IMR-90 (cell line): ENCODE measurements around the gene DYNC2H1. TPM values are rescaled to one million over a fixed set of nuclear protein-coding genes. Genes with fewer than 3 reads are reported as not detected.

ENCODE experiments used
- ATAC-seq: fragments of 200-7000 bp; cut with Tn5 transposase; 2 replicates; pipeline ENCODE4 v1.9.1; 2020; ENCODE audit warnings: low read depth, mild to moderate bottlenecking, moderate library complexity
- BruUV-seq: library from RNA; stranded (reverse); fragments of 400-500 nt; replicated peaks from 2 replicates; lab custom pipeline; 2021; lab: Mats Ljungman, UMichigan
- CTCF ChIA-PET: fragments of 300-600 bp; formaldehyde crosslinking; extraction: SDS; loops from one replicate; lab custom pipeline; 2021; ENCODE audit warnings: antibody characterized with exemption; lab: Yijun Ruan, JAX
- POLR2A ChIA-PET: fragments of 300-600 bp; sonication (Branson Sonifier 250); formaldehyde crosslinking; loops from one replicate; lab custom pipeline; 2022; ENCODE audit warnings: antibody characterized with exemption; ENCODE audit not compliant: unreplicated experiment; lab: Charles Lee
- DNase-seq: peaks from one replicate; pipeline ENCODE4 v3.0.0; 2013
- H2AFZ ChIP-seq: replicated peaks from 2 replicates; pipeline ENCODE3; 2013; ENCODE audit warnings: low read length, mild to moderate bottlenecking; ENCODE audit not compliant: poor library complexity
- H2AK5ac ChIP-seq: 2 replicates; pipeline ENCODE4 v1.6.1; 2013; ENCODE audit warnings: low read depth, low read length, inconsistent platforms
- H2AK9ac ChIP-seq: replicated peaks from 2 replicates; pipeline ENCODE3; 2013; ENCODE audit warnings: mild to moderate bottlenecking, low read depth, low read length, moderate library complexity; ENCODE audit not compliant: poor library complexity
- H2BK120ac ChIP-seq: 2 replicates; pipeline ENCODE4 v1.6.1; 2013; ENCODE audit warnings: low read depth, low read length, inconsistent platforms
- H2BK15ac ChIP-seq: 3 replicates; pipeline ENCODE4 v1.6.1; 2013; ENCODE audit warnings: low read depth, low read length, inconsistent platforms
- H2BK20ac ChIP-seq: 2 replicates; pipeline ENCODE4 v1.6.1; 2013; ENCODE audit warnings: low read depth, mild to moderate bottlenecking, inconsistent platforms, low read length, moderate library complexity
- H2BK5ac ChIP-seq: 2 replicates; pipeline ENCODE4 v1.6.1; 2013; ENCODE audit warnings: mild to moderate bottlenecking, low read depth, low read length, inconsistent platforms; ENCODE audit not compliant: poor library complexity, severe bottlenecking
- H3K14ac ChIP-seq: replicated peaks from 2 replicates; pipeline ENCODE4 v1.6.1; 2013; ENCODE audit warnings: low read depth, low read length, inconsistent platforms
- H3K18ac ChIP-seq: 2 replicates; pipeline ENCODE4 v1.6.1; 2013; ENCODE audit warnings: low read depth, low read length, control low read depth
- H3K23ac ChIP-seq: 2 replicates; pipeline ENCODE4 v1.6.1; 2013; ENCODE audit warnings: low read depth, low read length, inconsistent platforms
- H3K27ac ChIP-seq: 2 replicates; pipeline ENCODE4 v1.5.1; 2013; ENCODE audit warnings: mild to moderate bottlenecking, control low read depth, low read length; ENCODE audit not compliant: insufficient read depth
- H3K27me3 ChIP-seq: 2 replicates; pipeline ENCODE4 v1.6.1; 2013; ENCODE audit warnings: low read length; ENCODE audit not compliant: control insufficient read depth, insufficient read depth
- H3K36me3 ChIP-seq: 2 replicates; pipeline ENCODE4 v1.6.1; 2013; ENCODE audit warnings: low read length, mixed read lengths; ENCODE audit not compliant: control insufficient read depth, insufficient read depth
- H3K4ac ChIP-seq: 2 replicates; pipeline ENCODE4 v1.6.1; 2013; ENCODE audit warnings: low read depth, low read length, inconsistent platforms
- H3K4me1 ChIP-seq: 2 replicates; pipeline ENCODE4 v1.6.1; 2013; ENCODE audit warnings: low read length, mixed read lengths; ENCODE audit not compliant: control insufficient read depth, insufficient read depth
- H3K4me2 ChIP-seq: 2 replicates; pipeline ENCODE4 v1.6.1; 2013; ENCODE audit warnings: low read depth, mild to moderate bottlenecking, control low read depth, low read length, moderate library complexity
- H3K4me3 ChIP-seq: 2 replicates; pipeline ENCODE4 v1.5.1; 2013; ENCODE audit warnings: low read depth, mild to moderate bottlenecking, control low read depth, low read length, moderate library complexity; ENCODE audit not compliant: insufficient read depth
- H3K56ac ChIP-seq: 2 replicates; pipeline ENCODE4 v1.6.1; 2013; ENCODE audit warnings: low read length, inconsistent platforms; ENCODE audit not compliant: insufficient read depth; ENCODE audit errors: extremely low read depth
- H3K79me1 ChIP-seq, 2 experiments: 2 replicates each; pipeline ENCODE4 v1.6.1; 2013; ENCODE audit warnings: low read length in 2 of 2, inconsistent platforms in 1 of 2, low read depth in 1 of 2
- H3K9ac ChIP-seq: 2 replicates; pipeline ENCODE4 v1.6.1; 2013; ENCODE audit warnings: low read depth, low read length, control low read depth
- H3K9me1 ChIP-seq: 2 replicates; pipeline ENCODE4 v1.6.1; 2013; ENCODE audit warnings: low read length, inconsistent platforms; ENCODE audit not compliant: insufficient read depth
- H3K9me3 ChIP-seq: 2 replicates; pipeline ENCODE4 v1.6.1; 2013; ENCODE audit warnings: low read length; ENCODE audit not compliant: control insufficient read depth, insufficient read depth
- H4K20me1 ChIP-seq: 2 replicates; pipeline ENCODE4 v1.6.1; 2013; ENCODE audit warnings: low read length, inconsistent platforms; ENCODE audit not compliant: insufficient read depth
- H4K5ac ChIP-seq: 2 replicates; pipeline ENCODE4 v1.6.1; 2013; ENCODE audit warnings: mild to moderate bottlenecking, low read depth, low read length, control low read depth
- H4K8ac ChIP-seq, 2 experiments: 2 replicates each; pipeline ENCODE4 v1.6.1; 2013; ENCODE audit warnings: low read depth in 2 of 2, low read length in 2 of 2, control low read depth in 1 of 2, inconsistent platforms in 1 of 2
- H4K91ac ChIP-seq: 2 replicates; pipeline ENCODE4 v1.6.1; 2013; ENCODE audit warnings: low read depth, low read length, inconsistent platforms; ENCODE audit not compliant: insufficient read depth
- BHLHE40 ChIP-seq: fragments of 150-350 bp; IDR thresholded peaks from 2 replicates; pipeline ENCODE4 v1.6.1; 2016; ENCODE audit warnings: mild to moderate bottlenecking, low read depth, low read length
- CEBPB ChIP-seq: IDR thresholded peaks from 2 replicates; pipeline ENCODE4 v1.6.1; 2012; ENCODE audit warnings: low read depth, low read length, improper control_type of control experiment
- CHD1 ChIP-seq: IDR thresholded peaks from 2 replicates; pipeline ENCODE4 v1.6.1; 2012; ENCODE audit warnings: low read depth, low read length, improper control_type of control experiment
- CTCF ChIP-seq: conservative IDR thresholded peaks from 2 replicates; pipeline ENCODE4 v1.5.1; 2012; ENCODE audit warnings: mild to moderate bottlenecking, low read depth, low read length, improper control_type of control experiment
- ELK1 ChIP-seq: fragments of 150-350 bp; IDR thresholded peaks from 2 replicates; pipeline ENCODE4 v1.6.1; 2016; ENCODE audit warnings: low read depth, mild to moderate bottlenecking, low read length, moderate library complexity, borderline replicate concordance
- FOS ChIP-seq: fragments of 150-350 bp; IDR thresholded peaks from 2 replicates; pipeline ENCODE4 v1.6.1; 2016; ENCODE audit warnings: low read depth, low read length
- MAFK ChIP-seq: IDR thresholded peaks from 2 replicates; pipeline ENCODE4 v1.6.1; 2012; ENCODE audit warnings: low read depth, low read length, improper control_type of control experiment
- MAZ ChIP-seq: IDR thresholded peaks from 2 replicates; pipeline ENCODE4 v1.6.1; 2012; ENCODE audit warnings: low read depth, mild to moderate bottlenecking, low read length, improper control_type of control experiment, moderate library complexity, borderline replicate concordance
- MXI1 ChIP-seq: IDR thresholded peaks from 2 replicates; pipeline ENCODE4 v1.6.1; 2012; ENCODE audit warnings: low read depth, mild to moderate bottlenecking, low read length, moderate library complexity, borderline replicate concordance
- POLR2A ChIP-seq: IDR thresholded peaks from 2 replicates; pipeline ENCODE4 v1.6.1; 2012; ENCODE audit warnings: mild to moderate bottlenecking, low read depth, low read length
- RAD21 ChIP-seq: IDR thresholded peaks from 2 replicates; pipeline ENCODE4 v1.6.1; 2012; ENCODE audit warnings: low read length, improper control_type of control experiment
- RCOR1 ChIP-seq: IDR thresholded peaks from 2 replicates; pipeline ENCODE4 v1.6.1; 2012; ENCODE audit warnings: mild to moderate bottlenecking, low read length, improper control_type of control experiment; ENCODE audit not compliant: insufficient replicate concordance
- RFX5 ChIP-seq: IDR thresholded peaks from 2 replicates; pipeline ENCODE4 v1.8.0; 2012; ENCODE audit warnings: low read depth, mild to moderate bottlenecking, low read length, moderate library complexity
- WGBS, 2 experiments: methylation state at CpG; one replicate each; pipeline versions ENCODE4 v1.1.5 to v1.1.7; 2013; ENCODE audit warnings: missing lambda C conversion rate in 2 of 2; ENCODE audit not compliant: insufficient read length in 1 of 2; ENCODE audit errors: extremely low coverage in 2 of 2; 5-methylcytosine and 5-hydroxymethylcytosine counted together
- dilution Hi-C: fragments of 300-500 bp; cut with HindIII; formaldehyde crosslinking; loops from one replicate; pipeline ENCODE4 v1.14.3; 2018; ENCODE audit warnings: low sequenced_read_pairs; ENCODE audit not compliant: unreplicated experiment
- in situ Hi-C: fragments of 300-500 bp; cut with MboI; formaldehyde crosslinking; loops from 3 replicates; pipeline ENCODE4 v1.14.3; 2019; ENCODE audit warnings: low sequenced_read_pairs, inconsistent platforms, mixed read lengths
- intact Hi-C: fragments of 100-400 bp; cut with micrococcal nuclease; formaldehyde crosslinking; loops from 2 replicates; pipeline ENCODE4 v1.10.0; 2022
- polyA plus RNA-seq, 3 experiments: library from polyadenylated mRNA; depleted of rRNA; stranded (reverse); fragments of >200 nt; gene quantifications; 2 replicates each; pipeline ENCODE4 v1.2.3, GENCODE V29; 2012; ENCODE audit warnings: low replicate concordance in 1 of 3
- total RNA-seq: library from RNA; depleted of rRNA; stranded (reverse); fragments of >200 nt; gene quantifications from 2 replicates; pipeline ENCODE4 v1.2.3, GENCODE V29; 2012
- TF ChIP-seq, protein P1 (sequence below): fragments of 150-350 bp; IDR thresholded peaks from 2 replicates; pipeline ENCODE4 v1.6.1; 2017; ENCODE audit warnings: mild to moderate bottlenecking, antibody characterized with exemption, low read length, low read depth

The DYNC2H1 gene
- total and polyA plus RNA-seq, 2 of the 4 experiments (the other 2 are of a cell fraction): 5.7 to 21.0 TPM

- Histone ChIP-seq H3K79me1 (no peaks in the 10 kb centered on the region), H3K23ac (no peak overlapping the region), H2BK15ac (no peak overlapping the region), H2AFZ (no peak overlapping the region), H4K5ac (no peak overlapping the region), H3K4me3 (no peak overlapping the region), H3K4me1 (no peaks in the 10 kb centered on the region), H3K9me1 (no peaks in the 10 kb centered on the region), H2BK120ac (no peak overlapping the region), H3K9me3 (peaks cover 4% of the 10 kb centered on the region; the same call in 1 of the 2 replicates), H3K27ac (no peak overlapping the region), H3K14ac (no peak overlapping the region), H2BK5ac (no peak overlapping the region), H2BK20ac (no peak overlapping the region), H3K27me3 (no peaks in the 10 kb centered on the region), H2AK9ac (no peak overlapping the region), H4K20me1 (no peaks in the 10 kb centered on the region), H2AK5ac (no peak overlapping the region), H3K56ac (no peak overlapping the region), H3K4me2 (no peak overlapping the region), H4K91ac (no peak overlapping the region), H3K4ac (no peak overlapping the region), H3K9ac (no peak overlapping the region), H4K8ac (no peak overlapping the region), H3K36me3 (no peaks in the 10 kb centered on the region), H3K18ac (no peak overlapping the region)
- TF ChIP-seq BHLHE40 (no peak), RCOR1 (no peak), RFX5 (no peak), FOS (no peak), MAFK (no peak), CTCF (no peak), CEBPB (no peak), RAD21 (no peak), MXI1 (no peak), ELK1 (no peak), MAZ (no peak), CHD1 (no peak), POLR2A (no peak)
- TF ChIP-seq, protein P1, sequence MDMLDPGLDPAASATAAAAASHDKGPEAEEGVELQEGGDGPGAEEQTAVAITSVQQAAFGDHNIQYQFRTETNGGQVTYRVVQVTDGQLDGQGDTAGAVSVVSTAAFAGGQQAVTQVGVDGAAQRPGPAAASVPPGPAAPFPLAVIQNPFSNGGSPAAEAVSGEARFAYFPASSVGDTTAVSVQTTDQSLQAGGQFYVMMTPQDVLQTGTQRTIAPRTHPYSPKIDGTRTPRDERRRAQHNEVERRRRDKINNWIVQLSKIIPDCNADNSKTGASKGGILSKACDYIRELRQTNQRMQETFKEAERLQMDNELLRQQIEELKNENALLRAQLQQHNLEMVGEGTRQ: no peak
- ChIA-PET POLR2A (no interaction called here), CTCF (no interaction called here)
- in situ Hi-C loops: no loop called here
- dilution Hi-C loops: no loop called here
- ATAC-seq (no peak), DNase-seq (no peak)
- intact Hi-C loops: no loop called here
- WGBS, 2 experiments: no CpG with 5 or more reads among the region's 1 CpG
- no TSS peak for BruUV-seq
Observed at GRCh38 chr11:103494491-103494890, 385.3 kb downstream of the DYNC2H1 start.
